ENCODE results near the gene SLTM.
"Not testable (repeated sequence)": the region's sequence is repeated elsewhere in the genome, so short reads cannot be mapped to it uniquely, and the experiment has no call there.

- not testable (repeated sequence) for TF ChIP-seq CTCF (conservative IDR thresholded peaks at IDR 0.05 in 1 of 2, IDR thresholded peaks at IDR 0.05 in 1 of 2; ENCODE audit: extremely low read depth in 1 of 2, insufficient read depth in 1 of 2, low read depth in 1 of 2, low read length in 2 of 2); EZH2 (IDR thresholded peaks at IDR 0.05; ENCODE audit: borderline replicate concordance, low read length)
These were observed 99.6 kb downstream of the SLTM start for GRCh38 chr15:58833681-58834426.

Data from mammary epithelial cell (primary cell).